Erythroblast (primary cell): Measurements from ENCODE around the gene ERN1.

Experiments used
- GATA1 ChIP-seq: IDR thresholded peaks from 2 replicates; pipeline ENCODE4 v1.6.1; 2011; ENCODE audit warnings: low read depth, mild to moderate bottlenecking, control low read depth, low read length, moderate library complexity
- POLR2A ChIP-seq: IDR thresholded peaks from 2 replicates; pipeline ENCODE4 v1.6.1; 2011; ENCODE audit warnings: mild to moderate bottlenecking, low read length

- TF ChIP-seq POLR2A (no peak), GATA1 (no peak)
Observed at GRCh38 chr17:64092952-64093451, 36.9 kb downstream of the ERN1 start.
